NCI-H748 (cell line): ENCODE data around the gene TIAM2.

Source experiments
- DNase-seq: peaks from one replicate; lab custom pipeline; 2025; ENCODE audit not compliant: unreplicated experiment; lab: John Stamatoyannopoulos, UW

TIAM2 gene

GRCh38 chr6:155055729-155056128, 60.6 kb downstream of the TIAM2 start:
- DNase-seq, result no peak

GRCh38 chr6:155056756-155057155, 61.6 kb downstream of the TIAM2 start:
- no peak for DNase-seq

- no peak for DNase-seq
Measured at GRCh38 chr6:155061381-155061780, 66.3 kb downstream of the TIAM2 start.

GRCh38 chr6:155062866-155063341, 67.8 kb downstream of the TIAM2 start:
- DNase-seq, result no peak

- DNase-seq, result no peak
Measured at GRCh38 chr6:155064303-155064702, 69.2 kb downstream of the TIAM2 start.

- DNase-seq, result no peak
Measured at GRCh38 chr6:155066361-155066760, 71.2 kb downstream of the TIAM2 start.

- DNase-seq, result no peak
Measured at GRCh38 chr6:155066921-155067680, 72.0 kb downstream of the TIAM2 start.

- DNase-seq, result no peak
Measured at GRCh38 chr6:155067956-155068615, 73.0 kb downstream of the TIAM2 start.

GRCh38 chr6:155069543-155069942, 74.4 kb downstream of the TIAM2 start:
- no peak for DNase-seq

GRCh38 chr6:155075930-155076695, 81.0 kb downstream of the TIAM2 start:
- peak; percentile 20 for DNase-seq

- DNase-seq, result no peak
Measured at GRCh38 chr6:155077331-155077730, 82.2 kb downstream of the TIAM2 start.

GRCh38 chr6:155077784-155078183, 82.7 kb downstream of the TIAM2 start:
- DNase-seq, result no peak

- no peak for DNase-seq
Measured at GRCh38 chr6:155078331-155078745, 83.2 kb downstream of the TIAM2 start.

GRCh38 chr6:155079985-155080452, 84.9 kb downstream of the TIAM2 start:
- DNase-seq, result no peak

GRCh38 chr6:155080881-155081845, 86.0 kb downstream of the TIAM2 start:
- no peak for DNase-seq

- no peak for DNase-seq
Measured at GRCh38 chr6:155084431-155085123, 89.5 kb downstream of the TIAM2 start.

- no peak for DNase-seq
Measured at GRCh38 chr6:155085582-155086257, 90.6 kb downstream of the TIAM2 start.

- DNase-seq, result no peak
Measured at GRCh38 chr6:155088856-155089255, 93.7 kb downstream of the TIAM2 start.

GRCh38 chr6:155089746-155090145, 94.6 kb downstream of the TIAM2 start:
- DNase-seq, result no peak
